Amniotic epithelial cell (primary cell): ENCODE data around the gene FOXP1.

Source experiments
- DNase-seq: peaks from one replicate; pipeline ENCODE4 v3.0.0-alpha.2; 2010; ENCODE audit warnings: low read depth

Gene FOXP1

GRCh38 chr3:71210257-71211007 is 373.1 kb downstream of the FOXP1 start:
- DNase-seq, result peak; percentile 95

GRCh38 chr3:71208211-71209095 is 375.1 kb downstream of the FOXP1 start:
- DNase-seq, result peak; percentile 75

GRCh38 chr3:71207632-71208031 is 375.9 kb downstream of the FOXP1 start:
- no peak for DNase-seq

- no peak for DNase-seq
These were observed 377.0 kb downstream of the FOXP1 start for GRCh38 chr3:71206305-71207165.

GRCh38 chr3:71203727-71204488 is 379.6 kb downstream of the FOXP1 start:
- DNase-seq, result no peak

- no peak for DNase-seq
These were observed 380.5 kb downstream of the FOXP1 start for GRCh38 chr3:71202848-71203533.

GRCh38 chr3:71201939-71202338 is 381.6 kb downstream of the FOXP1 start:
- DNase-seq, result no peak

- DNase-seq, result no peak
These were observed 385.5 kb downstream of the FOXP1 start for GRCh38 chr3:71197841-71198565.

GRCh38 chr3:71195492-71195891 is 388.0 kb downstream of the FOXP1 start:
- peak; percentile 79 for DNase-seq

GRCh38 chr3:71194785-71195184 is 388.7 kb downstream of the FOXP1 start:
- no peak for DNase-seq

- peak; percentile 43 for DNase-seq
These were observed 392.5 kb downstream of the FOXP1 start for GRCh38 chr3:71191031-71191482.

GRCh38 chr3:71189480-71189879 is 394.0 kb downstream of the FOXP1 start:
- peak; percentile 75 for DNase-seq

GRCh38 chr3:71187715-71188114 is 395.8 kb downstream of the FOXP1 start:
- DNase-seq, result no peak

GRCh38 chr3:71186801-71187200 is 396.7 kb downstream of the FOXP1 start:
- no peak for DNase-seq

- DNase-seq, result peak; percentile 71
These were observed 397.6 kb downstream of the FOXP1 start for GRCh38 chr3:71185733-71186455.

GRCh38 chr3:71184252-71184651 is 399.3 kb downstream of the FOXP1 start:
- DNase-seq, result no peak

- no peak for DNase-seq
These were observed 400.0 kb downstream of the FOXP1 start for GRCh38 chr3:71183549-71183948.

- DNase-seq, result no peak
These were observed 403.0 kb downstream of the FOXP1 start for GRCh38 chr3:71180524-71180923.

- no peak for DNase-seq
These were observed 406.2 kb downstream of the FOXP1 start for GRCh38 chr3:71177375-71177774.
